HCEC 1CT (cell line): ENCODE results near the gene FAM20A.
"Not testable (repeated sequence)": the region's sequence is repeated elsewhere in the genome, so short reads cannot be mapped to it uniquely, and the experiment has no call there.

ENCODE experiments used
- DNase-seq: peaks from one replicate; pipeline ENCODE4 v3.0.0-alpha.2; 2017

Gene FAM20A

DNA sequence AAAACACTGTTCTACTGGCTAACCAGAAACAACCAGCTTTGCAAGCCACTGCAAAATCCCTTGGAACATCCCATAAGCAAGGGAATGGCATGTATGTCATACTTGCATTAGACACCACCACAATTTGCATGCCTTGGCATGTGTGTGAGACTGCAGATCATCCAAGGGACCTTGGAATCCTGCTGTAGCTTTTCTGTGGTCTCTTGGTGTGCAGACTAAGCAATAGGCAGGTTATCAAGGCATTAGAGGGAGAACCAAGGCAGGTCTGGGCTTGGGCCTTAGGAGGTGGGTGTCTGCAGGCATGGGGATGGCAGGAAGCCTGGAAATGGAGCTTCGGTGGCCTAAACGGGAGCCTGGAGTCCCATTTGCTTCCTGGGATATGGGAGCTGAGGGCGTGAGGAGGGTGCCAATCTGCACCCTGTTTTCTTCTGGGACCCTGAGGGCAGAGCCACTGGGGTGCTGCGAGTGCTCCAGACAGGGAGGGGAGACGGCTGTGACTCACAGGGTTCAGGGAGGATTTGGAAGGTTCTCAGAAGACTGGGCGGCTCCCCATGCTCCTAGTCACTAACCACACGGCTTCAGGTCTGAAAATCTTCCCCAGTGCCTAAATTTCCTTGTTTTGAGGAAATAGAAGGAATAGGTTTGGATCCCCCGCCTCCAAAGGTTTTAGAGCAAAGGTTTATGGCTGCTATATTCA is 36.6 kb downstream of the FAM20A start:
- DNase-seq, result no peak

DNA sequence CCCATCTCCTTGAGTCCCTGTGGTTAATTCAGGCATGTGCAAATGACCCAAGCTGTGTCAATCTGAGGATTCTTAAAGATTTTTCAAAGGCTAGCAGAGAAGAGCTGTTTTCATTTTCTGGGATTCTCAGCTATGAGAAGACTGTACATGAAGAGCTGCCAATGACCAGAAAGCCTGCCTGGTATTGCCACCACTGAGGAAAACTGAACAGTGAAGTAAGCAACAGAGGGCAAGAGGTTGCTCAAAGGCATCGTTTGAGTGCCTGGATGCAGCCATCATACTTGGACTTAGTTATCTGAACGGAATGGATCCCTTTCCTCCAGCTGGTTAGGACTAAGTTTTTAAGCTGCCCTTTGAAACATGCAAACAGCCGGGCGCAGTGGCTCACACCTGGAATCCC is 38.4 kb downstream of the FAM20A start:
- no peak for DNase-seq

DNA sequence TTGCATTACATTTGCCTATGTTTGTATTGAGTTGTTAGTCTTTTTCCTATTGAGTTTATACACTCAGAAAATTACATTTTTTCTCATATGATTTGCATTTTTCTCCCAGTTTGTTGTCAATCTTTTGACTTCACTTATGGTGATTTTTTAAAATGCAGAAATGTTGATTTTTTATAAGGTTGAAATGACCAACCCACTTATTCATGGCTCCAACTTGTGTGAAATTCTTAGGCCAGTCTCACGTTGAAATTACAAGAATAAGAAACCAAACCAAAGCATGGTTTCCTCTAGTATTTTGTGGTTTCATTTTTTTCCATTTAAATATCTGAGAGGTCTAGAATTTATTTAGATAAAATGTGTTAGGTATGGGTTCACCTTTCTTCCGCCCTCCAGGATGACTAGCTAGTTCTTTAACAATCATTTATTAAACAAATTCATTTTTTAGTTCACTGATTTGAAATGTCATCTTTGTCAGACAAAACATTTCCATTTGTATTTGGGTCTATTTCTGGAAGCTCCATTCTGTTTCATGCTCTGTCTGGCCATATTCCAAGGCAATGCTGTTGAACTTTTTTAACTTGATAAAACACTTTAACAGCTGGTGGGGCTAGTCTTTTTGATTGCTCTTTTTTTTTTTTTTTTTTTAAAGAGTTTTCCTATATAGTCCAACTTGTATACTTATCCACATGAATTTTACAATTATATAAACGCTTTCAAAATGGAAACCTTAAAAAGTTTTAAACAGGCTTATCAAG is 40.0 kb downstream of the FAM20A start:
- DNase-seq, result no peak

DNA sequence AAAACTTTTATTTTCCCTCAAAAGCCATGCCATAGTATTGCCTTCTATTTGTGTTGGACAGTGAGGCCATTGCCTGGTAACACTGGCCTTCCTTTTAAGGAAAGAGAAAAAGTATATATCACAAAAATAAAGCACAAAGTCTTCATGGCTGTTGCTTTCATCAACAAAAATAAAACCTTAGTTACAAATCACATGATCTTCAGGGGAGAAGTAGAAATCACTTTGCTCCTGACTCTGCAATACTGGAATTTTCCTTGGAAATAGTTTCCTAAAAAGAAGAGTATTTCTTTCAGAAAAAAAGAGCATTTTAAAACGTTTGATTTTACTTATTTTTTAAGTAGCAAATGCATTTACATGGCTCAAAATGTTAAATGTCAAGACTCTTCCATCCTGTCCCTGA is 41.9 kb downstream of the FAM20A start:
- no peak for DNase-seq

DNA sequence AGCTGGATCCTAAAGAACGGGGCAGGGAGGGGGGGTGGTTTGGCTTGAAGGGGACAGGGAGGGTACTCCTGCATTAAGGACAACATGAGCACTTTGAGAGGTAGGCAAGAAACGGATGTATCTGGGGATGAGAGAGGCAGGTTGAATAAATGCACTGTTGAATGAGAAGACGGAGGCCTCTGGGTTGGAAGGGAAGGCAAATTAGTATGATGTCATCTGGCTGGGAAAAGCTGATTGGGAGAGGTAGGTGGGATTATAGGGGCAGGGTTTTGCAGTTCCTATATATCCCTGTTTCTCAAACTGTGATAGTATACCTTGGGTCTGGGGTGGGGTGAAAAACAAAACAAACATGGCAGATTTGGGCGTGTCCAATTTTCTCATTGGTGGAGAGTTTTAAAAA is 44.6 kb downstream of the FAM20A start:
- no peak for DNase-seq

DNA sequence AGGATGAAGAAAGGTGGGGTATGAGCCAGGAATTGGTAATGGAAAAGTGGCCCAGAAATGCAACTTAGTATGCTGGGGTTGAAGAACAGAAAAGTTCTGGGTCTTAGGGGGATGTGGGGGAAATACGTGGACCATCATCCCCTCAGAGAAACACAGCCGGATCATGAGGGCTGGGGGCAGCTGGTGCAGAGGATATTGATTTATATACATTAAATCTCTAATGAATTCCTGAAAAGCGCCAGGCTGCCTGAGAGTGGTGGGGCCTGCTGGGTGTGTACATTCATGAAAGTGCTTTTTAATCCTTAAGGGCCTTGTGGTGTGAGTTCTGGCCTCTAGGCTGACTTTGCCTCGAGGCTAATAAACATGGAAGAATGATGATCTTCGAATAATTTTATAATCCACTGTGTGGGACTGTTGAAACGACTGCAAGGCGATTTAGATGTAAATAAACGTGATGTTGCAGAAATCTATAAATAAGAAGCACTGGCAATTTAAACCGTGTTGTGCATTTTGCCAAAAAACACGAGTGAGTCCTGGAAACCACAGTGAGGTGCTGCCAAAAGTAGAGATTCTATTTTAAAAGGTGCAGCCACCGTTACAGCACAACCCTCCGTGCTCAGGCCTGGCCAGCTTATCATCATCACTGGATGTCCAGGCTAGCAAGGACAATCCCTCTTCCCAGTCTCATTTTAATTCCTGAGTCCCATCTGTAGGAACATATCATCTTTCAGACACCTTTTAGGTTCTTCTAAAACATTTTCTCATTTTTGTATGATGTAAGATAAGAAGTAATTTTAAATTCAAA is 56.9 kb downstream of the FAM20A start:
- DNase-seq, result no peak

DNA sequence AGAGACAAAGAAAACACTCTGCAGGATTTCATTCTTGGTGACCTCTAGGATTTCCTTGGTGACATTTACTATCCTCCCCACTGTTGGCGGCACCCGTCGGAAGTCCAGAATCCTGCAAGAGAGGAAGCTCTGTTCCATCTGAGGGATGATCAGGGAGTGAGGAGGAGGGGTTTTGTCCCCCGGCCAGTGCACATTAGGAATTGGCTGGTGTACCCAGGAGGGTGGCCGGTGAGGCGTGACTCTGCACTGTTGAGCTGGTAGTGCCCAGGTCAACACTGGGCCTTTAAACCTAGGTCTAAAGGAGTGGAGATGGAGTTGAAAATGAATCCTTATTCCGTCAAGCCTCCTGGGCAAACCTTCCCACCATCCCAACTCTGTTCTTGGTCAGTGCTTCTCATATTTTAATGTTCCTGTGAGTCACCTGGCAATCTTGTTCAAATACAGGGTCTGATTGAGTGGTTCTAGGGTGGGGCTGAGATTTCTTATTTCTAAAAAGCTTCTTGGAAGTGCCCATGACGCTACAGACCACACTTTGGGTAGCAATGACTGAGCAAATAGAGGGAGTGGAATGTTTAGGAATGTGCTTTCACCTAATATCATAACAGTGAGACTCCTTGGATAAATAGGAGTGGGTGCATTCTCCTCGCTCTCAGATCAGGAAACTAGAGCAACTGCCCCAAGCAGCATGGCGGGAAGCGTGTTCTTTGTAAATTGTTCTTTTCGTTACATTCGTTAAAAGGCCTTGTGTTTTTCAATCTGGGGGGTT is 58.3 kb downstream of the FAM20A start:
- DNase-seq, result no peak

DNA sequence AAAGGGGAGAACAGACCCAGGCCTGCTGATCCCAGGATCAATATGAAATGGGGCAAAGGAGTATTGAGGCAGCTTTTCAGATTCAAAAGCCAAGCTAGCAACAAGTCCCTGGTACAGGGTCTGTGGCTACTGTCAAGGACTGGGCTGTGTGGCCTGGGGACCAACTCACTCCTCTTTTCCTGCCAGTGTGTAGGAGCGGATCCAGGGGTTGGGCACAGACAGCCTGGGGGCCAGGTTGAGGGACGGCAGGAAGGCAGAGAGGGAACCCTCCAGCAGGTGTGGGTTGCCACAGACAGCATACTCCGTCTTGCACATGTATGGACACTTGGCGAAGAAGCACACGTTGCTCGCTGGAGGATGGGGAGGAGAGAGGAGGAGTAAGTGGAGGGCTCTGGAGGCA is 59.4 kb downstream of the FAM20A start:
- DNase-seq, result no peak

DNA sequence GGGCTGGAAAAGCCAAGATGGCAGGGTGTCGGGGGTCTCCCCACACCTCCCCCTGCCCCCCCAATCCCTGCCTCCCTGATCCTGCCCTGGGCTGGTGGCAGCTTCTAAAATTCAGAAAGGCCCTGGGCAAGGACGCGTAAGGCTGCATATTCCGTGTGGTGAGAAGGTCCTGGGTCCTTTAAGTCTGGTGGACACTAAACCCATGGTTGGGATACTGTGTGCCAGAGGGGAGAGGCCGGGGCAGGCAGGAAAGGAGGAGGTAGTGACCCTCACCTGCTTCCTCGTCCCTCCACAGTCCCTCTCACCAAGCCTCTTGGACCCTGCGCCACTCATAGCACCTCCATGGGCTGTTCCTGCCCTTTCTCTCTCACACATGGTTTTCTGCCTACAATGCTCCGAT is 60.2 kb downstream of the FAM20A start:
- DNase-seq, result no peak

DNA sequence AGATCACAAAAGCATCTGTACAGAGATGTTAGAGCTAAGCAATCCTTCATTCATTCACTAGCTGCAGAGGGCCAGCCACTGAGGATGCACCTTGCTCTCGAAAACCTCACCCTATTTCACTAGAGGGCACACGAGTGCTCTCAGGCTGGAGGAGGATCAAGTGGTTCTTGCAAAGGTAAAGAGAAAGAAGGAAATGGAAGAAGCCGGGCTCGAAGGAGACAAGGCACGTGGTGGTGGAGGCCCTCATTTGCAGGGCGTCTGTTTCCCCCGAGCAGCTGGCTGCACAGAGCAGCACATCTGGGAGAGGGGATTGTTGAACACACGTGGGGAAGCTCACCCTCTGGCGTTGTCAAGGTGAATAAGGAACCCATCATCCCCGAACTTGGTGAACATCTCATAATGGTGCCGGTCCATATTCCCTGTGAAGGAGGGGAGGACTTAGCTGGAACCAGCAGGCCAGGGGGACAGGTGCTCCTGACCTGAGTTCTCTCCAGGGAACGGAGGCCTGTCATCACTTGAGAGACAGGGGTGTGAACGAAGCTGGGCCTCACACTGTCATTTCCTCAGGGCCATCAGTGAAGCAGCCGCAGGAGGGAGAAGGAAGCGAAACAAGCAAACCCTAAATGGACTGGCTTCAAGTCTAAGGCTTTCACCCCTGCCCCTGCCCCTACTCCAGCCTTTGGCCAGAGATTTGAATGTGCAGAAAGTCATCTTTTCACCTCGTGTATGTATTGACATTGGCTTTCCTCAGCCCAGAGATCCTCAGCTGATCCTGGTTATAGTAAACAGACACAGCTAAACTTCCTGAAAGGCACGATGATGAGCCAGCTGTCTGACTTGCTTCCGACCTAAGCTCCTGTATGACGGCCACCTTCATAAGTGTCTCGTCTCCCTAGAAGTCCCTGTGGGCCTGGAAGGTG is 61.4 kb downstream of the FAM20A start:
- DNase-seq, result peak; percentile 12

DNA sequence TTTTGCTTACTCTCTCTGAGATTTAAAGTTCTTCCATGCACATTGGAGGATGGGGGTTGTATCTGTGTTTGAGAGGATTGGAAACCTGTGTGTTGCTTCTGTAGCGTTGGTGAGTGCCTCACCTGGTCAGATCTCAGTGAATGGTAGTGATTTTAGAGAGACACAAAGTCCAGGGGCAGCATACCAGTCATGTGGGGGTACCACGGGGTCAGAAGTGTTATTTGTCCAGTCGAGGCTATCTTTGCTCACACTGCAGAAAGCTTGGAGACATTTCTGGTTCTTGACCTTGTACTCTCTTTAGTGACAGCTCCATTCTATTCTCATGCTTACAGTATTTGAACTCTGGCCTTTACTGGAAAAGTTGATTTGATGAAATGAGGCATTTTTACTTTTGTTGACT is 65.2 kb downstream of the FAM20A start:
- DNase-seq, result no peak

DNA sequence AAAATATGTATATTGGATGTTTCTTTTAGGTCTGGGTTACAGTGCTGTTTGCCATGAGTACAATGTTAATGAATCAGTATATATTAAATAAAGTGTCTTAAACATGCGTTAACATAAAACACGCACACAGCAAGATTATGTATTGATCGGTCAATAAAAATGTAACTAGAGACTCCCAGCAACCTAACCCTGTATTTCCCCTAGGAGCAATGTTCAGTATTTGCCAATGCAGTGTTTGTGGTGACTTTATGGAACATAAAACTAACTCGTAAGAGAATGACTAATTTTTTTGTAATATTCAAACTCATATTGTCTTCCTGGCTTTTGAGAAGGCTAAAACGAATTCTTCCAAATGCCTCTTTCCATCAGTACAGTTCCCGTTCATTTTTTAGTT is 66.5 kb downstream of the FAM20A start:
- DNase-seq, result no peak

DNA sequence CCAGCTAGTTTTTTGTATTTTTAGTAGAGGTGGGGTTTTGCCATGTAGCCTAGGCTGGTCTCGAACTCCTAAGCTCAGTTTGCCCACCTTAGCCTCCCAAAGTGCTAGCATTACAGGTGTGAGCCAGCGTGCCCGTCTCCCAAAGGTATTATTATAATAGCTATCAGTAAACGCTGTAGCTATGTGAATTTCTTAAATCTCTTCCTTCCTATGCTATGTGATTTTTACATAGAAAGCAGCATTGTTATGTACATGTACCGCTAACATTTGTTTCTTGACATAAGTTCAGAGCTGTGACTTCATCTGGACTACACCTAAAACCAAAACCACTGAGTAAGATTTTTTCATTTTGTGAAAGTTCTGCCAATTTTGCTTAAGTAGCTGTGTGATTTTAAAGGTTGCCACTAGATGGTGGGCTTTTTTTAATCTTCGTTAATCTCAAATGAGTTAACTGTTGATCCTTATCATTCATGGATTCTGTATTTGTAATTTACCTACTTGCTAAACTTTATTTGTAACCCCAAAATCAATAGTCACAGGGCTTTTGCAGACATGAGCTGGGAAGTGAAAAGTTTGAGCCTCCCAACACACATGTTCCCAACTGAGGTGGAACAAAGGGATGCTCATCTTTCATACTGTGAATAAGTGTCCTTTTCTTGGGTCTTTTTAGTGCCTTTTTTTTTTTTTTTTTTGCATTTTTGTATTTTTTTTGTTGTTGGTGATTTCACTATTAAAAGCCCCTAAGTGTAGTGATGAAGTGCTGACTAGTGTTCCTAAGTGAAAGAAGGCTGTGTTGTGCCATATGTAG is 67.1 kb downstream of the FAM20A start:
- peak; percentile 37 for DNase-seq

DNA sequence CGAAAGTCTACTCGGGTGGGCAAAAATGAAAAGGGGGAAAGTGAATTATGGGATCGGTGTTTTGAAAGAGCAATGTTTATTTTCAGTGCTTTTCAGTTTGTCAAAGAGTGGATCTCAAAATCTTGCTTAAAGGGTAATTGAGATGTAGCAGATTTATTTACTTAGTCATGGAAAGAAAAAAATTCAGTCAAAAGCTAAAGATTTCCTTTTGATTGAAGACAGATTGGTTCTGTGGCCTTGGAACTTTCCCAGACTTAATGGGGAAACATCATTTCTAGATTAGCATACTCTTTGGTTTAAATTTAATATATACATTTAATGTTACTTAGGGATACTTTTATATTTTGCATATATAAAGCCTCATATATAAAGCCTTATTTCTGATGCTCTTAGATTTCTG is 68.3 kb downstream of the FAM20A start:
- DNase-seq, result no peak

DNA sequence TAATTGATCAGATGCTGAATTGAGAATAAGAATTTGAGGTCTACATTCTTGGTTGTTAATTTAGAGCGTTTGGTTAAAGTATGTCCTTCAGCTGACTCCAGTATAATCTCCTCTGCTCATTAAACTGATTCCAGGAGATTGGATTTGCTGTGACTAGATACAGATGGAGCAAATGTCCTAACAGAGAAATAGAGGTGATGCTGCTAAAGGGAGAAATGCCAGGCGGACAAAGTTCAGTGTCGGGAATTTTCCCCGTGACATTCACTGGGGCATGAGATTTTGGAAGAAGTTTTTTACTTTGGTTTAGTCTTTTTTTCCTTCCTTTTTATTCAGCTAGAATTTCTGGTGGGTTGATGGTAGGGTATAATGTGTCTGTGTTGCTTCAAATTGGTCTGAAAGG is 69.9 kb downstream of the FAM20A start:
- DNase-seq, result no peak

DNA sequence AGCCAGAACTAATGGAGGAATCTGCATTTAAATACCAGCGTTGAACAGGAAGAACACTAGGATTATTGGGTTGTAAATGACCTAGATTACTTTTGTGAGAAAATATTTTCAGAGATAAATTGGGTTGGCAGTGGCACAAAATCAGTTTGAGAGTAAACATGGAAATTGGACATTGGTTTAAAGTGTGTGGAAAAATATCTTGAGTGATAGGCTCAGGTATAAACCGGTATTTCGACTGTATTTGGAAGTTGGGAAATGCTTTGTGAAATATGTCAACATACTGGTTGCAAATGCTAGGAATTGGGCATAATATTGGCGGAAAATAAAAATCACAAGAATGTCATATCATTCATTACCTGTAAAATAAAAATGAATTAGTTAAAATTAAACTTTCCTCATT is 73.9 kb downstream of the FAM20A start:
- no peak for DNase-seq

DNA sequence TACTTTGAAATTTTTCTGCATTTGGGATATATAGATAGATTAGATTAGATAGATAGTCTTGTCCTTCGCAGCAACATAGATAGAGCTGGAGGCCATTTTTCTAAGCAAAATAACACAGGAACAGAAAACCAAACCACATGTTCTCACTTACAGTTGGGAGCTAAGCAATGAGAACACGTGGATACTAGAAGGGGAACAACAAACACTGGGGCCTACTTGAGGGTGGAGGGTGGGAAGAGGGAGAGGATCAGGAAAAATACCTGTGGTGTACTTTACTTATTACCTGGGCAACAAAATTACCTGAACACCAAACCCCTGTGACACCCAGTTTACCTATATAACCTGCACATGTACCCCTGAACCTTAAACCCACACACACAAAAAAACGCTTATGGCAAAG is 74.6 kb downstream of the FAM20A start:
- DNase-seq, result no peak

DNA sequence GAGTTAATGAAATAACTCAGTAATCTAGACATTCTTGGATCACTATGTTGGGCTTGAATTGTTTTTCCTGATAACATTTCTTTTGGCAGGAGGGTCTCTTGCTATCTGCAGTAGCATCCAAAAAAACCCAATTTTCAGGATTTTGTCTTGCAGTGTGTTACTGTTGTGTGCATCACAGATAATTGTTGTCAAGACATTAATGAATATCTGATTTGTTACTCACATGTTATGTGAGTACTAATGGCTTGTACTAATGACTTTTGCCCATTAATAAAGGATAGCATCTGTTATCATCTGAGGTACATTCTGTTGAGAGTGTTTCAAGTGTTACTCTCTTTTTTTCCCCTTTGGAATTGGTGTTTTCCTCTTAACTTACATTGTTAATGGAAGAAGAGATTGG is 78.9 kb downstream of the FAM20A start:
- no peak for DNase-seq

DNA sequence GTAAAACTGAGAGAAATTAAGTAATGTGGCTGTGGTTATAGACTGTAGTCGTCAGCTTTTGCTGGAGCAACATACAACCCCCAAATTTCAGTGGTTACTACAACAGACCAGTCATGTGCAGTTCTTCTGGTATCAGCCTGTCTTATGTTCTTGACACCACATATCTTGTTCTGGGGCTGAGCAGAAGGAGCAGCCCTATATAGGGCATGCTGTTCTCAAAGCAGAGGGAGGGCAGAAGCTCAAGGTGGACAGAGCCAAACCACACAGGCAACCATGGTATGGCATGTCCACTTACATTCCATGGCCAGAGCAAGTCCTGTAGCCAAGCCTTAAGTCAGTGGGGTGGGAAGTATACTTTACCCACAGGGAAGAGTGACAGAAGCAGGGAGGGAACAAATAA is 81.3 kb downstream of the FAM20A start:
- no peak for DNase-seq

DNA sequence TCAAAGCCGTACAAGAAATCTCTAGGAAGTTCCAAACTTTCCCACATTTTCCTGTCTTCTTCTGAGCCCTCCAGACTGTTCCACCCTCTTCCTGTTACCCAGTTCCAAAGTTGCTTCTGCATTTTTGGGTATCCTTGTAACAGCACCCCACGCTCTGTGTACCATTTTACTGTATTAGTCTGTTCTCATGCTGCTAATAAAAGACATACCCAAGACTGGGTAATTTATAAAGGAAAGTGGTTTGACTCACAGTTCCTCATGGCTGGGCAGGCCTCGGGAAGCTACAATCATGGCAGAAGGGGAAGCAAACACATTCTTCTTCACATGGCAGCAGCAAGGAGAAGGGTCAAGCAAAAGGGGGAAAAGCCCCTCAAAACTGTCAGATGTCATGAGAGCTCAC is 82.1 kb downstream of the FAM20A start:
- DNase-seq, result not testable (repeated sequence)
